ENCODE results near the gene GAN. TPM values are rescaled to one million over a fixed set of nuclear protein-coding genes. Genes with fewer than 3 reads are reported as not detected.
A peak's percentile ranks its signal among the peaks of the same experiment; 100 is the strongest.

The GAN gene
- total and polyA plus RNA-seq, 10 of the 15 experiments (the other 5 are each of a cell fraction or from before 2014, with no cell fraction given), result 0.42 to 8.4 (median 2.5) TPM

DNA sequence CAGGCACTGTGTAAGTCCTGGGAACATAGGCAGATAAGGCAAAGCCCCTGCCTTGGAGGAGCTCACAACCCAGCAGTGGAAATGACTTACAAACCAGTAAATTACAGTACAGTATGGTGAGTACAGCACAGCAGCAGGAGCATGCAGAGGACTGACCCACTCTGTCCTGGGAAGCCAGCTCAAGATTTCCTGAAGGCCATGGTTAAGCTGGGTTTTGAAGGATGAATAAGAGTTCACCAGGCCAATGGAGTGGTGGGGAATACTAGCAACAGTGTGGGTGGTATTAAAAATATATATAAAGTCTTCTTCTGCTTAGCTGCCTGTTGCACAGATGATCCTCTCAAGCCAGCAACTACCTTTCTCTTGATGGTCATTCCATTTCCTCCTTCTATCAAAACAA is 3.0 kb upstream of the GAN start (continued):
- no peak for TF ChIP-seq GABPA (IDR thresholded peaks at IDR 0.05; ENCODE audit: low read depth)
- no peak for TF ChIP-seq NR2C1 (IDR thresholded peaks at IDR 0.05)

- Histone ChIP-seq H3K9ac (ENCODE audit: control insufficient read depth, insufficient read depth, low read length) (peak overlapping the region; percentile 89), H3K4me3 (peak overlapping the region; percentile 96)
- DNase-seq (ENCODE audit: low read depth, low spot score), result no peak
These were observed 810 bp upstream of the GAN start for GRCh38 chr16:81313701-81314602.

More at GRCh38 chr16:81313701-81314602, 810 bp upstream of the GAN start:
- Histone ChIP-seq H2AFZ (ENCODE audit: control insufficient read depth, low read depth, low read length) (peak overlapping the region; percentile 98), H3K79me2 (ENCODE audit: control insufficient read depth, insufficient read depth, low read length) (peaks cover 15% of the 10 kb centered on the region), H3K4me2 (ENCODE audit: control insufficient read depth, insufficient read depth) (peak overlapping the region; percentile 93), H3K27ac (ENCODE audit: control insufficient read depth, insufficient read depth) (peak overlapping the region; percentile 84), H3K36me3 (ENCODE audit: control insufficient read depth in 2 of 2, insufficient read depth in 2 of 2, low read length in 1 of 2) (no peaks in the 10 kb centered on the region), H3K9me3 (replicated peaks; ENCODE audit: control insufficient read depth, insufficient read depth, low read length) (no peaks in the 10 kb centered on the region), H3K27me3 (replicated peaks in 1 of 2; ENCODE audit: control insufficient read depth in 2 of 2, insufficient read depth in 2 of 2, low read length in 1 of 2) (no peaks in the 10 kb centered on the region), H3K4me1 (ENCODE audit: control insufficient read depth, insufficient read depth, low read length) (peaks cover 7% of the 10 kb centered on the region), H4K20me1 (ENCODE audit: control insufficient read depth, insufficient read depth) (no peaks in the 10 kb centered on the region)
- ChIA-PET RAD21 (ENCODE audit: unreplicated experiment) (interaction anchor here (0.5 to 1.4 kb wide), 3 partner anchors 22 to 560 kb away, joined by 3 to 4 read pairs (median 4); no protein-coding TSS in a partner anchor), CTCF (interaction anchor here (0.7 to 1.7 kb wide), 4 partner anchors 18 to 278 kb away, joined by 3 to 6 read pairs (median 4); partner anchors contain the start of gene ATMIN), SMC1A (ENCODE audit: uncharacterized antibody, unreplicated experiment) (interaction anchor here (0.7 to 0.9 kb wide), 3 partner anchors 14 to 310 kb away, joined by 3 read pairs; no protein-coding TSS in a partner anchor), POLR2A (interaction anchor here (0.5 to 1.4 kb wide), 2 partner anchors 11 to 29 kb away, joined by 4 to 5 read pairs; no protein-coding TSS in a partner anchor)
- no peak for FAIRE-seq
- whole genome bisulfite sequencing (ENCODE audit: insufficient coverage, insufficient replicate concordance, low lambda C conversion rate, missing lambda C conversion rate), result 15% methylated on average over 16 of the region's 16 CpGs
- intact Hi-C loops (cut with micrococcal nuclease; ENCODE audit: unreplicated experiment), result loop anchor here (10.0 kb wide), 1 partner anchor 309 kb away; the partner anchor contains the start of genes CENPN and CMC2
- TF ChIP-seq EGR1 (IDR thresholded peaks at IDR 0.05; ENCODE audit: borderline replicate concordance in 1 of 2, low read depth in 2 of 2, low read length in 2 of 2) (peak in 1 of 2 experiments; percentile 57; a peak in 1 of 3 replicates), KDM1A (IDR thresholded peaks at IDR 0.05; ENCODE audit: borderline replicate concordance) (no peak)
- TSS peak; percentile 89 for BruUV-seq (replicated peaks)
- in situ Hi-C loops (cut with MboI), result no loop called here
- ATAC-seq, result no peak
